ENCODE measurements around the gene PPP1R15A. TPM values are rescaled to one million over a fixed set of nuclear protein-coding genes. Genes with fewer than 3 reads are reported as not detected.
"Not testable (repeated sequence)": the region's sequence is repeated elsewhere in the genome, so short reads cannot be mapped to it uniquely, and the experiment has no call there.

The PPP1R15A gene
- total and polyA plus RNA-seq, 2 donors (not counting 3 experiments of a cell fraction or from before 2014, with no cell fraction given), result 42.3 to 67.4 TPM

GRCh38 chr19:48845384-48845783 lies 26.8 kb upstream of the PPP1R15A start:
- no peaks in the 10 kb centered on the region for H3K9me1 ChIP-seq (replicated peaks; ENCODE audit: control insufficient read depth, extremely low read depth, insufficient read depth, low read length)
- no peak overlapping the region for H2AFZ ChIP-seq (ENCODE audit: low read depth, low read length)
- dilution Hi-C loops (cut with MboI; ENCODE audit: extremely low pct_ligation_motif_present, low sequenced_read_pairs) (no loop called here), intact Hi-C loops (cut with micrococcal nuclease) (no loop called here)
- DNase-seq (ENCODE audit: low read depth, low spot score) (no peak), FAIRE-seq (no peak)
- BruUV-seq (replicated peaks), result no TSS peak
- H3K9me3 ChIP-seq (replicated peaks; ENCODE audit: control insufficient read depth, insufficient read depth, low read length), result no peaks in the 10 kb centered on the region
- no peak overlapping the region for H3K9ac ChIP-seq (replicated peaks; ENCODE audit: extremely low read depth, insufficient read depth, low read length)
- H3K4me2 ChIP-seq (ENCODE audit: insufficient read depth, low read length), result no peak overlapping the region
- no peaks in the 10 kb centered on the region for H3K27me3 ChIP-seq (ENCODE audit: control insufficient read depth in 2 of 2, insufficient read depth in 2 of 2, low read length in 2 of 2)
- H3K36me3 ChIP-seq (ENCODE audit: control insufficient read depth in 2 of 2, extremely low read depth in 1 of 2, insufficient read depth in 2 of 2, low read length in 2 of 2), result peaks cover 0 to 5% of the 10 kb centered on the region in 2 experiments
- ChIA-PET POLR2A (no interaction called here), CTCF (interaction anchor here (0.7 to 10.5 kb wide), 6 partner anchors 8 to 200 kb away, joined by 3 to 427 read pairs (median 6); partner anchors contain the start of genes CA11 and HSD17B14)
- H3K4me3 ChIP-seq (replicated peaks in 1 of 3; ENCODE audit: insufficient read depth in 1 of 3, low read depth in 1 of 3, low read length in 3 of 3), result no peak overlapping the region
- no peaks in the 10 kb centered on the region for H3K79me2 ChIP-seq (ENCODE audit: control insufficient read depth, insufficient read depth, low read length)
- TF ChIP-seq EZH2 (IDR thresholded peaks at IDR 0.05; ENCODE audit: borderline replicate concordance, low read depth, low read length, severe bottlenecking) (no peak), JUN (IDR thresholded peaks at IDR 0.05; ENCODE audit: borderline replicate concordance, insufficient read depth, insufficient read length, low read depth) (no peak), GATA2 (IDR thresholded peaks at IDR 0.05; ENCODE audit: insufficient read depth, insufficient read length, low read depth, low read length) (no peak), MYC (IDR thresholded peaks at IDR 0.05; ENCODE audit: low read depth, low read length) (no peak), POLR2A (IDR thresholded peaks at IDR 0.05; ENCODE audit: low read depth, low read length) (no peak), FOS (IDR thresholded peaks at IDR 0.05; ENCODE audit: borderline replicate concordance, insufficient read depth, low read length) (no peak), MAX (IDR thresholded peaks at IDR 0.05; ENCODE audit: insufficient read depth, insufficient read length) (no peak), POLR2AphosphoS5 (IDR thresholded peaks at IDR 0.05; ENCODE audit: insufficient read depth, low read depth, low read length) (no peak)
- TF ChIP-seq, protein P1, sequence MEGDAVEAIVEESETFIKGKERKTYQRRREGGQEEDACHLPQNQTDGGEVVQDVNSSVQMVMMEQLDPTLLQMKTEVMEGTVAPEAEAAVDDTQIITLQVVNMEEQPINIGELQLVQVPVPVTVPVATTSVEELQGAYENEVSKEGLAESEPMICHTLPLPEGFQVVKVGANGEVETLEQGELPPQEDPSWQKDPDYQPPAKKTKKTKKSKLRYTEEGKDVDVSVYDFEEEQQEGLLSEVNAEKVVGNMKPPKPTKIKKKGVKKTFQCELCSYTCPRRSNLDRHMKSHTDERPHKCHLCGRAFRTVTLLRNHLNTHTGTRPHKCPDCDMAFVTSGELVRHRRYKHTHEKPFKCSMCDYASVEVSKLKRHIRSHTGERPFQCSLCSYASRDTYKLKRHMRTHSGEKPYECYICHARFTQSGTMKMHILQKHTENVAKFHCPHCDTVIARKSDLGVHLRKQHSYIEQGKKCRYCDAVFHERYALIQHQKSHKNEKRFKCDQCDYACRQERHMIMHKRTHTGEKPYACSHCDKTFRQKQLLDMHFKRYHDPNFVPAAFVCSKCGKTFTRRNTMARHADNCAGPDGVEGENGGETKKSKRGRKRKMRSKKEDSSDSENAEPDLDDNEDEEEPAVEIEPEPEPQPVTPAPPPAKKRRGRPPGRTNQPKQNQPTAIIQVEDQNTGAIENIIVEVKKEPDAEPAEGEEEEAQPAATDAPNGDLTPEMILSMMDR (IDR thresholded peaks at IDR 0.05; ENCODE audit: extremely low read depth in 1 of 2, insufficient read depth in 1 of 2, low read depth in 1 of 2, low read length in 2 of 2), result no peak
- H4K20me1 ChIP-seq (replicated peaks; ENCODE audit: control insufficient read depth, extremely low read depth, insufficient read depth, low read length), result no peaks in the 10 kb centered on the region
- H3K4me1 ChIP-seq (ENCODE audit: control insufficient read depth, extremely low read depth, insufficient read depth, low read length), result no peaks in the 10 kb centered on the region
- H3K27ac ChIP-seq (ENCODE audit: insufficient read depth, low read depth, low read length), result no peak overlapping the region

- H3K9me3 ChIP-seq (replicated peaks; ENCODE audit: control insufficient read depth, insufficient read depth, low read length); intact Hi-C loops (cut with micrococcal nuclease); H3K79me2 ChIP-seq (ENCODE audit: control insufficient read depth, insufficient read depth, low read length); H3K4me3 ChIP-seq (replicated peaks in 1 of 3; ENCODE audit: insufficient read depth in 1 of 3, low read depth in 1 of 3, low read length in 3 of 3); BruUV-seq (replicated peaks); dilution Hi-C loops (cut with MboI; ENCODE audit: extremely low pct_ligation_motif_present, low sequenced_read_pairs); H3K9me1 ChIP-seq (replicated peaks; ENCODE audit: control insufficient read depth, extremely low read depth, insufficient read depth, low read length); H3K4me1 ChIP-seq (ENCODE audit: control insufficient read depth, extremely low read depth, insufficient read depth, low read length); H3K27me3 ChIP-seq (ENCODE audit: control insufficient read depth in 2 of 2, insufficient read depth in 2 of 2, low read length in 2 of 2); H4K20me1 ChIP-seq (replicated peaks; ENCODE audit: control insufficient read depth, extremely low read depth, insufficient read depth, low read length); DNase-seq (ENCODE audit: low read depth, low spot score); H3K36me3 ChIP-seq (ENCODE audit: control insufficient read depth in 2 of 2, extremely low read depth in 1 of 2, insufficient read depth in 2 of 2, low read length in 2 of 2); FAIRE-seq; H3K9ac ChIP-seq (replicated peaks; ENCODE audit: extremely low read depth, insufficient read depth, low read length); H3K27ac ChIP-seq (ENCODE audit: insufficient read depth, low read depth, low read length); H2AFZ ChIP-seq (ENCODE audit: low read depth, low read length); H3K4me2 ChIP-seq (ENCODE audit: insufficient read depth, low read length): not testable (repeated sequence)
- POLR2A ChIA-PET, result interaction anchor here (1.0 kb wide), 1 partner anchor 25 kb away, joined by 3 read pairs; no protein-coding TSS in a partner anchor
- CTCF ChIA-PET, result interaction anchor here (2.8 to 10.5 kb wide), 3 partner anchors 10 to 124 kb away, joined by 11 to 427 read pairs (median 14); partner anchors contain the start of gene HSD17B14
Observed at GRCh38 chr19:48846659-48847058, 25.6 kb upstream of the PPP1R15A start.

All from endothelial cell of umbilical vein (primary cell).